ENCODE data around the gene RELB. TPM values are rescaled to one million over a fixed set of nuclear protein-coding genes. Genes with fewer than 3 reads are reported as not detected.

RELB gene
- total RNA-seq, 1 donor from 2014 or later = 28.3 TPM

DNA sequence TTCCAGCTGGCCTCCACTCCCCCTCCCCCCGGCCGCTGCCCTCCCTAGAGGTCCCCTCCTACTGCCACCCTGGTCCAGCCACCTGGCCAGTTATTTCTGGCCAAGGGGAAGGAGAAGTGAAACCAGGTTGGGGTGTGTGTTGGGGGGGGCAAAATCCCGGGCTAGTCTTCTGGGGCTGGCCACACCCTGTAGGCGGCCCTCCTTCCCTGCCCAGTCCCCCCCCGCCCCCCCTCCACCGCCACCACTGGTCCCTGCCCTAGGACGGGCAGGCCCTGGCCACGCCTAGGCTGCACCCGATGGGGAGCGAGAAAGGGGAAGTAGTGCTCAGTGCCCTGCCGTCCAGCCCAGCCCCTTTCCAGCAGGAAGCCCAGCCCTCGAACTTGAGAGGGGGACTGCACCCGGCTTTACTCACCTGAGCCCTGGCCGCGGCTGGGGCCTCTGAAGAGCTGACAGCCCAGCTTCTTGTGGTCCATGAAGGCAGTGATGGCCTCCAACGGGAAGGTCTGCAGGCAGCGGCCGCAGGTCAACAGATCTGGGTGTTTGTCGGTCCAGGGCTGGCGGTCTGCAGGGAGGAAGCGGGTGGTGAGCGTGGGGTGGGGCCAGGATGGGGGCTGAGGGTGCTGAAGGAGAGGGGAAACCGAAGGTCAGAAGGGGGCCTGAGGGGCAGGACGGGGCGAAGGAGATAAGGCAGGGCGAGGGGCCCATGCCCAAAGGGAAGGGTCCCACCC lies 74.2 kb downstream of the RELB start:
- TF ChIP-seq, protein P1, sequence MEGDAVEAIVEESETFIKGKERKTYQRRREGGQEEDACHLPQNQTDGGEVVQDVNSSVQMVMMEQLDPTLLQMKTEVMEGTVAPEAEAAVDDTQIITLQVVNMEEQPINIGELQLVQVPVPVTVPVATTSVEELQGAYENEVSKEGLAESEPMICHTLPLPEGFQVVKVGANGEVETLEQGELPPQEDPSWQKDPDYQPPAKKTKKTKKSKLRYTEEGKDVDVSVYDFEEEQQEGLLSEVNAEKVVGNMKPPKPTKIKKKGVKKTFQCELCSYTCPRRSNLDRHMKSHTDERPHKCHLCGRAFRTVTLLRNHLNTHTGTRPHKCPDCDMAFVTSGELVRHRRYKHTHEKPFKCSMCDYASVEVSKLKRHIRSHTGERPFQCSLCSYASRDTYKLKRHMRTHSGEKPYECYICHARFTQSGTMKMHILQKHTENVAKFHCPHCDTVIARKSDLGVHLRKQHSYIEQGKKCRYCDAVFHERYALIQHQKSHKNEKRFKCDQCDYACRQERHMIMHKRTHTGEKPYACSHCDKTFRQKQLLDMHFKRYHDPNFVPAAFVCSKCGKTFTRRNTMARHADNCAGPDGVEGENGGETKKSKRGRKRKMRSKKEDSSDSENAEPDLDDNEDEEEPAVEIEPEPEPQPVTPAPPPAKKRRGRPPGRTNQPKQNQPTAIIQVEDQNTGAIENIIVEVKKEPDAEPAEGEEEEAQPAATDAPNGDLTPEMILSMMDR (conservative IDR thresholded peaks at IDR 0.05; ENCODE audit: low read depth, low read length) = no peak
- DNase-seq (ENCODE audit: low read depth) = no peak
- peak overlapping the region; percentile 53 for H3K4me3 ChIP-seq (ENCODE audit: low read depth, low read length)

DNA sequence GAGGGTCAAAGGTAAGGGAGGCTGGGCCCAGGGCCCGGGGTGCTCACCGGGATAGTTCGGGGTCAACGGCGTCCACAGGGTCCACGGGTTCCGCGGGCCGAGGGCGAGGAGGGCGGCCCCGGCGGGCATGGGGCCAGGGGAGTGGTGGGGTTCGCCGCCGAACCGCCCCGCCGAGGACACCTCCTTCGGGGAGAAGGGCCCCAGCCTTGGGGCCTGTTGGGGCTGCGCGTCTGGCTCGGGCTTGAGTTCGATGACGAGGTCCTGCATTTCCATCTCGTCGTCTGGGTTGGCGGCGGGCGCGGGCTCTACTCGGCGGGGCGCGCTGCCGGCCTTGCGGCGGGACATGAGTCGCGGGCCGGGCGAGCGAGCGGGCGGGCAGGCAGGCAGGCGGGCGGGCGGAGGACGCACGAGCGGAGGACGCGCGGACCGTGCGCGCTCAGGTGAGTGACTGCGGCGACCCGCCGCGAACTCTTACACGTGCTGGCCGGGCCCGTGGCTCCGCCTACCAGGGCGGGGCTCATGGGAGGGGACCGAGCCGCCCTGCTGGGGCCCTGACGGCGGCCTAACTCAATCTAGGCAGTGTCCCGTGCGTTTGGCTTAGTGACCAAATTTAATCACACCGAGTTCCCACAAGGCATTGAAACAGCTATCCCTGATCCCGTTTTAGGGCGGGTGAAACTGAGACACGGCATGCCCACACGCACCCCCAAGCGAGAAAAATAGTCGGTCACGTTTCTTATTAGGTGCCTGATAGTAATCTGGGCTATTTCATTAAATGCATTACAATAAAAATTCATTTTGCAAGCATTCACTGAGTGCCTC lies 75.0 kb downstream of the RELB start, which contains the start of gene ZNF296:
Gene ZNF296 (minus strand): TSS at position 450 of the 822 bp plus-strand sequence. CDS start 105 bp downstream, at position 345.
- TF ChIP-seq, protein P1 (conservative IDR thresholded peaks at IDR 0.05; ENCODE audit: low read depth, low read length) = no peak
- no peak for DNase-seq (ENCODE audit: low read depth)
- peak within 1 kb of the TSS; percentile 53 for H3K4me3 ChIP-seq (ENCODE audit: low read depth, low read length)

DNA sequence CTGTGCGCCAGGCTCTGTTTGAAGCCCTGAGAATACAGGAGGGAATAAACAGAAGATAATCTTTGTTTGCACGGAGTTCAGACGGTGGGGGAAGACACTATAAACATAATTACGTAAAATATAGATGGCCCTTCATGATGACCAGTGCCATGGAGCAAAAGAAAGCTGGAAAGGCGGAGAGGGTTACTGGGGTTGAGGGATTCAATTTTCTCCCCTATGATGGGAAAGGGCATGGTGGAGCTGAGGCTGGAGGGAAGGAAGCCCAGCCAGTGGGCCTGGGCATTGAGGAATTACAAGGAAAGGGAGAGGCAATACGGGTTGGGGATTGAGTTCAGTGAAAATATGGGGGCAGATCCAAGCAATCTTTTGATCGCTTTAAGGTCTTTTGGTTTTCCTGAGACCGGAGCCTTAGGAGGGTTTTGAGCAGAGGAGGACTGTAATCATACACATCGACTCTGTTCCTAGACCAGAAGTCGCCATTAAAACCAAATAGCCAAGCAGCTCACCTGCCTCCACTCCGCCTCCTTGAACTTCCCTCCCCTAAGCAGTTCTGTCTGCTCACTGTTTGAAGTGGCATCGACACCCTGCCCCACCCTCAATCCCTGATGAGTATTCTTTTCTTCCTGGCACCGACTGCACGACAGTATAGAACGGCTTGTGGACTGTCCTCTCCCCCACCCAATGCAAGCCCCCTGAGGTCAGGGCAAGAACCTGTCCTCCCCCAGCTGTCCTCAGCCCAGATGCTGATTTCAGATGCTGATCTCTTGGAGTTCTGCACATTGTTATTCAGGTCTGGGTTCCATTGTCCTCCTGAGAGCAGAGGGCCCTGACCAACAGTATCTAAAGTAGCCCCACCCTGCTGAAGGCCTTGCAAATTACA lies 75.8 kb downstream of the RELB start:
- H3K4me3 ChIP-seq (ENCODE audit: low read depth, low read length) = peak overlapping the region; percentile 53

DNA sequence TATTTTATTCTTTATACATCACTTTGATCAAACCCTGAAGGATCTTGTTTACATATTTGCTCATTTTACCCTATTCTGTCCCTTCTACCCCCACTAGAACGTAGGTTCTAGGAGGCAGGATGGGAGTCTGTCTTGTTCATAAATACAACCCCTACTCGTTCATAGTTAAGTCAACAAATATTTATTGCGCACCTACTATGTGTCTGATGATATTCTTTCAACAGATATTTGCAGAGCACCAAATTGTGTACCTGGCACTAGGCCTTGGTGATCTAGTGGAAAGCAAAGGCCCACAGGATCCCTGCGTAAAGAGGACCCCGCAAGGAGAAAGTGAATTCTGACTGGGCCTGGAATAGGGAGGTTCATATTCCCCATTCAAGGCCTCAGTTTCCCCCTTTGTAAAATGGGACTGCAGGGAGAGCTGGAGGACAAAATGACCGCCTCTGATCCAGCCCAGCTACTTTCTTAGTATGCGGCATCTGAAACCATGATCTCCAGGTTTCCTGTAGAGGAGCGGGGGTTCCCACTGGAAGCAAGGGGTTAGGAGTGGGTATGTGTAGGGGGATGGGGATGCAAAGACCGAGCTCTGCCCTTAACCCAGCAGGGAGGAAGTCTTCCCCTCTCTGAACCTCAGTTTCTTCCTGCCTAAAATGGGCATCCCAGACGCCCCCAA lies 77.3 kb downstream of the RELB start:
- peak overlapping the region; percentile 79 for H3K4me3 ChIP-seq (ENCODE audit: low read depth, low read length)
- no peak for DNase-seq (ENCODE audit: low read depth)
- TF ChIP-seq, protein P1 (conservative IDR thresholded peaks at IDR 0.05; ENCODE audit: low read depth, low read length) = no peak

More for the DNA sequence above, 75.8 kb downstream of the RELB start:
- no peak for DNase-seq (ENCODE audit: low read depth)
- TF ChIP-seq, protein P1 (conservative IDR thresholded peaks at IDR 0.05; ENCODE audit: low read depth, low read length) = no peak

DNA sequence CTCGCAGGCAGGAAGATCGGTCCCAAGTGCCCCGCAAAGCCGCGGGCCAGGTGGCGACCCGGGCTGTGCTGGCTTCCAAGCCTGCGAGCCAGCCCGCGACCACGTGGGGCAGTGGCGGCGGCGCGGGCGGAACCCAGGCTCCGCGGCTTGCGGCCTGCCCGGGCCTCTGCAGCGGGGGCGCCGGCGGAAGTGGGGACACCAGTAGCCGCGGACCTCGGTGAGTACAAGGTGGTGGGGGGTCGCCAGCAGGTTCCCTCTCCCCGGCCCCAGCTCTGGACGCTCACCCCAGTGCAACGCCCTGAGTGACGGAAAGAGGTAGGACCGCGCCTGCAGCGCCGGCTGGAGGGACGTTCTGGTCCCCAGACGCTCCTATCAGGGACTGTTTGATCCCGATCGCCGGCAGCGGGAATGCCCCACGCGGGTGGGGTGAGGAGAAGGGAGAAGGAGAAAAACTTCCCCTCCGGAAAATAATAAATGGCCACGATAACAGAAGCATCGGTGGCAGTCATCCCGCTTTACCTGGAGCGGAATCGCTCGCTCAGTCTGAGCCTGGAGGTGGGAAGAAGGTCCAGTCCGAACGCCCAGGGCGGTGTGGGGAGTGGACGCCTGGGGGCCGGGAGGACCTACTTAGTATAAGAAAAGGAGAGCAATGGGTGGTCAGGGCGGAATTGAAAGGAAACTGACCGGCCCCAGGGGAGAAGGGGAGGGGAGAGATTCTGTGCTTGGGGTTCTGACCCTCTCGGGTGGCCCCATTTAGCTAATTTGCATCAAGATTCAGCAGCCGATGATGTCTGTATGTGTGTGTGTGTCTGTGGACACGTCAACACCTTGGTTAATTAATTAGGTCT lies 78.0 kb downstream of the RELB start, which contains the start of gene GEMIN7:
Gene GEMIN7 (plus strand): TSS at position 198 of the 848 bp plus-strand sequence. CDS start 10,855 bp downstream, outside the sequence.
- TF ChIP-seq, protein P1 (conservative IDR thresholded peaks at IDR 0.05; ENCODE audit: low read depth, low read length) = peak; percentile 13

More for the DNA sequence above, 78.0 kb downstream of the RELB start, which contains the start of gene GEMIN7:
- peak within 1 kb of the TSS; percentile 79 for H3K4me3 ChIP-seq (ENCODE audit: low read depth, low read length)
- no peak for DNase-seq (ENCODE audit: low read depth)
